Progenitor cell of endocrine pancreas (in vitro differentiated cells): Measurements from ENCODE around the gene TRABD. TPM values are rescaled to one million over a fixed set of nuclear protein-coding genes. Genes with fewer than 3 reads are reported as not detected.

Experiments
- DNase-seq: peaks from one replicate; pipeline ENCODE4 v3.0.0; 2021; ENCODE audit warnings: low spot score; ENCODE audit not compliant: unreplicated experiment
- H3K27ac Mint-ChIP-seq: 2 replicates; pipeline ENCODE4 v1.8.0; 2021; ENCODE audit warnings: mild to moderate bottlenecking, moderate library complexity, mixed read lengths
- H3K27me3 Mint-ChIP-seq: 2 replicates; pipeline ENCODE4 v1.8.0; 2021; ENCODE audit warnings: mixed read lengths
- H3K36me3 Mint-ChIP-seq: 2 replicates; pipeline ENCODE4 v1.8.0; 2022; ENCODE audit warnings: mixed read lengths; ENCODE audit not compliant: insufficient read depth
- H3K4me1 Mint-ChIP-seq: 2 replicates; pipeline ENCODE4 v1.8.0; 2021; ENCODE audit warnings: low read depth, mixed read lengths
- H3K4me3 Mint-ChIP-seq: 2 replicates; pipeline ENCODE4 v1.8.0; 2021; ENCODE audit warnings: low read depth, mild to moderate bottlenecking, moderate library complexity, mixed read lengths
- H3K9me3 Mint-ChIP-seq: 2 replicates; pipeline ENCODE4 v1.8.0; 2021; ENCODE audit warnings: low read depth, mixed read lengths
- total RNA-seq: library from RNA; stranded (reverse); gene quantifications from 2 replicates; pipeline ENCODE4 v1.2.1, GENCODE V29; 2021
- TF ChIP-seq, protein P1 (sequence below): fragments of 200-600 bp; sonication (generic); IDR thresholded peaks from one replicate; pipeline ENCODE4 v1.5.0; 2021; ENCODE audit warnings: antibody characterized with exemption, mild to moderate bottlenecking; ENCODE audit not compliant: unreplicated experiment

TRABD gene
- total RNA-seq, 1 donor from 2014 or later: 39.4 TPM

GRCh38 chr22:50189849-50190181, 4.1 kb downstream of the TRABD start:
- Mint-ChIP-seq H3K27me3 (peaks cover 2% of the 10 kb centered on the region), H3K4me1 (peaks cover 3% of the 10 kb centered on the region), H3K9me3 (no peaks in the 10 kb centered on the region), H3K36me3 (no peaks in the 10 kb centered on the region), H3K27ac (peak overlapping the region; percentile 49), H3K4me3 (no peak overlapping the region)
- no peak for DNase-seq
- TF ChIP-seq, protein P1, sequence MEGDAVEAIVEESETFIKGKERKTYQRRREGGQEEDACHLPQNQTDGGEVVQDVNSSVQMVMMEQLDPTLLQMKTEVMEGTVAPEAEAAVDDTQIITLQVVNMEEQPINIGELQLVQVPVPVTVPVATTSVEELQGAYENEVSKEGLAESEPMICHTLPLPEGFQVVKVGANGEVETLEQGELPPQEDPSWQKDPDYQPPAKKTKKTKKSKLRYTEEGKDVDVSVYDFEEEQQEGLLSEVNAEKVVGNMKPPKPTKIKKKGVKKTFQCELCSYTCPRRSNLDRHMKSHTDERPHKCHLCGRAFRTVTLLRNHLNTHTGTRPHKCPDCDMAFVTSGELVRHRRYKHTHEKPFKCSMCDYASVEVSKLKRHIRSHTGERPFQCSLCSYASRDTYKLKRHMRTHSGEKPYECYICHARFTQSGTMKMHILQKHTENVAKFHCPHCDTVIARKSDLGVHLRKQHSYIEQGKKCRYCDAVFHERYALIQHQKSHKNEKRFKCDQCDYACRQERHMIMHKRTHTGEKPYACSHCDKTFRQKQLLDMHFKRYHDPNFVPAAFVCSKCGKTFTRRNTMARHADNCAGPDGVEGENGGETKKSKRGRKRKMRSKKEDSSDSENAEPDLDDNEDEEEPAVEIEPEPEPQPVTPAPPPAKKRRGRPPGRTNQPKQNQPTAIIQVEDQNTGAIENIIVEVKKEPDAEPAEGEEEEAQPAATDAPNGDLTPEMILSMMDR: no peak

- Mint-ChIP-seq H3K27ac (no peak overlapping the region), H3K4me3 (peak overlapping the region; percentile 54), H3K36me3 (no peaks in the 10 kb centered on the region), H3K27me3 (peaks cover 2% of the 10 kb centered on the region), H3K9me3 (no peaks in the 10 kb centered on the region), H3K4me1 (peaks cover 3% of the 10 kb centered on the region)
- TF ChIP-seq, protein P1: peak; percentile 30
- no peak for DNase-seq
Observed at GRCh38 chr22:50190182-50190940, 4.6 kb downstream of the TRABD start.

DNA sequence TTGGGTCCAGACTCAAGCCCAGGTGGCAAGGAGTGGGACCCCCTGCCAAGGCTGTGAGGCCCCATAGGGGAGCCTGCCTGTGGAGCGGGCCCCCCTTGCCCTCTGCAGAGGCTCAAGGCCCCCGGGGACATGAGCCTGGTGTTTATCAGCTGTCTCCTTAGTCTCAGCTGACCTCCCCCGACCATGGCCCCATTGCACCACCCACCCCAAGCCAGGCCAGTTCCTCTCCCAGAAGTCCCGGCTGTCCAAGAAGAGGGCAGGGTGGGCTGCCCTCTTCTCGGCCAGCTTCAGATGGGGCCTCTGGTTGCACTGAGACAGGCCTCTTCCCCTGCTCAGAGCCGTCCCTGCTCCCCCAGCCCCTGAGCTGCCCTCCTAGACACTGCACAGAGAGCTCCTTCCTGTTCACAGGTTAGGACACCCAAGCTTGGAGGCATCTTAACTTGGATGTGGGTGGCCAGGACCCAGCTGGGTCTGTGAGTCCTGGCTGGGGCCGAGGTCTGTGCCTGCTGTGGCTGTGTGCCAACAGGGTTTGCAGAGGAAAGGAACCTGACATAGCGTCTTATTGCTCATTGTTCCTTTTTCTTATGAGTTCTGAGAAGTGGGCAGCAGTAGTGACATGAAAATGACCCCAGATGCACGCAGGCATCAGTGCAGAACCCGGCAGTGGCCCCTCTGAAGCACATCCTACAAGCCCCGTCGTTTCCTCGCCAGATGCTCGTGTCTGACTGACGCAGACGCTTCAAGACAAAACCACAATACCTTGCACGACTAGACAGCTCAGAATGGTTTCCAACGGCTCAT, 5.4 kb downstream of the TRABD start:
- Mint-ChIP-seq H3K27ac (no peak overlapping the region), H3K27me3 (no peaks in the 10 kb centered on the region), H3K36me3 (no peaks in the 10 kb centered on the region), H3K9me3 (no peaks in the 10 kb centered on the region), H3K4me3 (no peak overlapping the region), H3K4me1 (peaks cover 3% of the 10 kb centered on the region)
- DNase-seq: no peak
- TF ChIP-seq, protein P1: no peak

DNA sequence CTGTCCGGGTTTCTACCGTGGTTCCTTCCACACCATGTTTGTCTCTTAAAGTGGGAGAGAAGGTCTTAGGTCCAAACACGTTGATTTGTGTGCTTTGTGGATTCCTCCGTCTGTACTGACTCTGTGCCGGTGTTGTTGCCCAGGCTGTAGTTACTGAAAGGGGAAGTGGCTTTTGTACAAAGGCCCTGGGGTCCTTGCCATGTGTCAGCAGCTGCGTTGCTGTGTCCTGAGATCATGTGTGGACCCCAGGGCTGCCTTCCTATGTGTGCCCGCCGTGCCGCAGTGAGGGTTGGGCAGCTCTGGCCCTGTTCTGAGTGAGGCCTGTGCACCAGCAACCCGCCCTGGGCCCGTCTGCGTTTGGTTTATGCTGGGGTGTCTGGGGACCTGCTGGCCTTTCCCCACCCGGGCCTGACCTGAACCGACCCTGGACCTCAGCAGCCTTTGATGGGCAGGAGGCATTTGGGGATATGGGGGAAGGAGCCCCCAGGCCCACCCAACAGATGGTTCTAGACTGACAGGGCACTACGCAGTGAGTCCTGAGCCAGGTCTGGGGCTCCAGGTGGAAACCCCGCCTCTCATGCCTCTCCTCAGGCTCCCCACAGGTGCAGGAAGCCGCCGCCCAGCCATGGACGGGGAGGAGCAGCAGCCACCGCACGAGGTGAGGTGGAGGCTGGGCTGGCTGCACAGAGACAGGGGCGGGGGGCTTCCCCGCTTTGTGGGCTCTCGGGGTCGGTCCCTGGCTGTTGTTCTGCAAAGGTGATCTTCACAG, 6.9 kb downstream of the TRABD start:
- Mint-ChIP-seq H3K9me3 (no peaks in the 10 kb centered on the region), H3K27me3 (no peaks in the 10 kb centered on the region), H3K4me1 (no peaks in the 10 kb centered on the region), H3K36me3 (no peaks in the 10 kb centered on the region), H3K27ac (no peak overlapping the region), H3K4me3 (no peak overlapping the region)
- DNase-seq: no peak
- TF ChIP-seq, protein P1: no peak

DNA sequence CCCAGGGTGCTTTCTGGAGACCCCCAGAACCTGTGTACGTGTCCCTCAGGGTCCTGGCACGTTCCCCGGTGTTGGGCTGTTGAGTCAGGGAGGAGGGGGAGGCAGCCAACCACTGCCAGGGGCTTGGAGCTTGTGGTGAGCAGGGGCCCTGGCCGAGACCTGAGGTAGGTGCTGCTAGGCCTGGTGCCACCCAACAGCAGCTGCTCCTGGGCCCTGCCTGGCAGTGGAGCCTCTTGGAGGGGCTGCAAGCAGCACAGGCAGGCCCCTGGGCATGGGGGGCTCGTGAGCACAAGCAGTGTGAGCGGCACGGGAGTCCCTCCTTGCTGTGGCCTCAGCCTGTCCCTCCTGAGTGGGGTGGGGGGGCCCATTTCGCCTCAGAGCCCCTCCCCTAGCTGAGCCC, 7.9 kb downstream of the TRABD start:
- Mint-ChIP-seq H3K36me3 (no peaks in the 10 kb centered on the region), H3K4me1 (no peaks in the 10 kb centered on the region), H3K4me3 (no peak overlapping the region), H3K9me3 (no peaks in the 10 kb centered on the region), H3K27ac (no peak overlapping the region), H3K27me3 (no peaks in the 10 kb centered on the region)
- TF ChIP-seq, protein P1: no peak
- DNase-seq: no peak
